RCC 7860 (cell line): ENCODE measurements around the gene BRDT.

Experiments used
- DNase-seq: peaks from one replicate; pipeline ENCODE4 v3.0.0-alpha.2; 2015; ENCODE audit warnings: low spot score
- FAIRE-seq: peaks from 2 replicates; lab custom pipeline; 2012; peaks lifted over from hg19 to GRCh38; lab: Jason Lieb, UNC

The BRDT gene

GRCh38 chr1:91949356-91949699 is at the start of gene BRDT:
BRDT (plus strand) TSS chr1:91949401; CDS start chr1:91962755, 13,354 bp downstream.
- DNase-seq (no peak), FAIRE-seq (no peak)

- no peak for FAIRE-seq
- DNase-seq = no peak
Observed at GRCh38 chr1:91900562-91900961, 48.6 kb upstream of the BRDT start.

DNA sequence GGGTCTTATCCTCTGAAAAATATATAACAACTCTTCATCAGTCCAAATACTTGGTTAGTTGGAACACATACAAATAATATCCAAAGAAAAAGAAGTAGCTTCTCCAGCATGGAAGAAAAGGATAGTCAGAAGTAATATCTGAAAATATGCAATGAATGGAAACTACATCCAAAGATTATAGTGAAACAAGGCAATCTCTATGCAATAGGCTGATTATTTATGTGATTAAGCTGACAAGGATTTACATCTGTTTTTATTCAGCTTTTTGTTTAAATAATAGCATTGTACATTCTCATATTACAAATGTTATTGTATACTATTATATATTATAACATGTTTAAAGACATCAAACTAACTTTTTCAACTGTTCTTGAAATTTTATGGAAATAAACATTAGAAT is 48.0 kb upstream of the BRDT start:
- no peak for FAIRE-seq

DNA sequence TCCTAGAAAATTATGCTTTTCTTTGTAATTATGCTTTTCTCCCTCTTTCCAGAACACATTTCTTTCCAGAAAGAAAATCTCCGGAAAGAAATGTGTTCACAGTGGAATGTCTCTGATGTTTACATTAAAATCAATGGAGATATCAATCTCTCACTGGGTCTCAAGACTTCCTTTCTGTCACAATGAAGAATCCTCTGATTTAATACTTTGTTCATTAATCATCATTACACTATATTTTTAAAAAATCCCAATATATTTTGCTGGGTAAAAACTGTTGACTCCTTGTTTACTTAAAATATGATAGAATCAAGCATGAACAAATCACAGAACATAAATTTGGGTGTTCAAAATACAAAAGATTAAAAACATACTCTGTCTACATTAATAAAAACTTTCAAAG is 36.9 kb upstream of the BRDT start:
- DNase-seq (no peak), FAIRE-seq (no peak)

More for the DNA sequence above, 48.0 kb upstream of the BRDT start:
- no peak for DNase-seq

- FAIRE-seq = no peak
- no peak for DNase-seq
Observed at GRCh38 chr1:91913018-91913417, 36.2 kb upstream of the BRDT start.

DNA sequence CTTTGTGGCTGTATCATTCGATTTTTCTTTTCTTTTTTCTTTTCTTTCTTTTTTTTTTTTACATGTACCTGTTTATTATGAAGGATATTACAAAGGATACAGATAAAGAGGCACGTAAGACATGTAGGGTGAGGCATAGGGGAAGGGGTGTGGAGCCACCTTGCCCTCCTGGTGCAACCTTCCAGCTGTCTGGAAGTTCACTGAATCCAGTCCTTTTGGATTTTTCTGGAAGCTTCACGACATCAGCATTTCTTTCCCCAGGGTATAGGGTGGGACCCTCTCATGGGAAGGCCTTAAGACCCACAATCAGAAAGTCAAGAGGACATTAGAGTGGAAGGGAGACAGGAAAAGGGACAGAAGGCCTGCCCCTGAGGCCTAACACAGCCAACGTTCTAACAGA is 33.2 kb upstream of the BRDT start:
- no peak for FAIRE-seq
- no peak for DNase-seq

DNA sequence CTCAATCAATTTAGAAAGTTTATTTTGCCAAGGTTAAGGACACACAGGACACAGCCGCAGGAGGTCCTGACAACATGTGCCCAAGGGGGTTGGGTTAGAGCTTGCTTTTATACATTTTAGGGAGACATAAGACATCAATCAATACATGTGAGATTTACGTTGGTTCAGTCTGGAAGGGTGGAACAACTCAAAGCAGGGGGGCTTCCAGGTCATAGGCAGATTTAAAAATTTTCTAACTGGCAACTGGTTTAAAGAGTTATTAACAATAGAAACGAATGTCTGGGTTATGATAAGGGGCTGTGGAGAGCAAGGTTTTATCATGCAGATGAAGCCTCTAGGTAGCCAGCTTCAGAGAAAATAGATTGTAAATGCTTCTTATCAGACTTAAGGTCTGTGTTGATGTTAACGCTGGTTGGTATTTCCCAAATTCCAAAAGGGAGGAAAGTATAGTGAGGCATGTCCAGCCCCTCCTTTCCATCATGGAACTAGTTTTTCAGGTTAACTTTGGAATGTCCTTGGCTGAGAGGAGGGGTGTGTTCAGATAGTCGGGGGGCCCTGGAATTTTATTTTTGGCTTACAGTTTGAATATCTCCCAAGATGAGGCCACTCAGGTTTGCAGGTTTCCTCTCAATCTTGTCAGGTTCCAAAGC is 32.3 kb upstream of the BRDT start:
- FAIRE-seq = no peak
- DNase-seq = no peak

GRCh38 chr1:91919962-91920361 is 29.2 kb upstream of the BRDT start:
- DNase-seq (no peak), FAIRE-seq (no peak)

DNA sequence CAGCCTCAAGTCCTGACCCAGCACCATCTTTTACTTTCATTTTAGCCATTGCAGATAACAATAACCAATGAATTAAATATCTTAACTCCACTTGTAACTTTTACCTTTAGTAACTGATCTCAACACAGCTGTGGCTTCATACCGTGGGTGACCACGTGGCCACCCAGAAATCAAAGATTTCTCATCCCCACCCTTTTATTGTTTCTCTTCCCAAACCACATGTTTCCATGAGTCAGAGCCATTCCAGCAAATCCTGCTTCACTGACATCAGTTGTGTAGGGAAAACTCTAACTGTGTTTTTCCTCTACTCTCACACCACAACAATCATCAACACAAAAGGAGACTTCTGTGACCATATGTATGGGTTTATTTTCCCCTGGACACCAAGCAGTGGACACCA is 25.1 kb upstream of the BRDT start:
- FAIRE-seq = no peak
- no peak for DNase-seq

DNA sequence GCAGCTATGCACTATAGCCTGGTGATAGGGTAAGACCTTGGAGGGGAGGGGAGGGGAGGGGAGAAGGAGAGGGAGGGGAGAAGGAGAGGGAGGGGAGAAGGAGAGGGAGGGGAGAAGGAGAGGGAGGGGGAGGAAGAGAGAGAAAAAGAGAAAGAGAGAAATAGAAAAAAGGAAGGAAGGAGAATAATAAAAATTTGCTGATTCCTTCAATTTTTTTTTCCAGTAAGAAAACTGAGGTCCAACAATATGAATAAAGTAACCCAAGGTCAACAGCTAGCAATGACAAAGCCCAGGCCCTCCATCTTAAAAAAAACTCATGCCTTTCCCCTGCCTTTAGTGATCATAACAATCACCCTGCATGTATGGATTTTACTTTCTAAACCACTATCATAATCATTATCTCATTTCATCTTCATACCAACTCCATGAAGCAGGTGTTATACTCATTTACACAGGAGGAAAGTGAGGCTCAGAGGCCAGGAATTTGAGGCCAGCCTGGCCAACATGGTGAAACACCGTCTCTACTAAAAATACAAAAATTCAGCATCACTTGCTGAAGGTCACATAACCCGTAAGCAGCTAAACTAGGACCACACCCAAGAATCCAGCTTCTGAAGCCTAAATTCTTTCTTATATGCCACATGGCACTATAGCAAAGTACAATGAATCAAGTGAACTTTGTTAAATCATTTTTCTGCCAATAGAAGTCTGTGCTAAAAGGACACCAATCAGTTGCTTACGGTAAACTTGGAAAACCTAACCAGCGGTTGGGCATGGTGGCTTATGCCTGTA is 23.4 kb upstream of the BRDT start:
- FAIRE-seq = no peak
- no peak for DNase-seq

DNA sequence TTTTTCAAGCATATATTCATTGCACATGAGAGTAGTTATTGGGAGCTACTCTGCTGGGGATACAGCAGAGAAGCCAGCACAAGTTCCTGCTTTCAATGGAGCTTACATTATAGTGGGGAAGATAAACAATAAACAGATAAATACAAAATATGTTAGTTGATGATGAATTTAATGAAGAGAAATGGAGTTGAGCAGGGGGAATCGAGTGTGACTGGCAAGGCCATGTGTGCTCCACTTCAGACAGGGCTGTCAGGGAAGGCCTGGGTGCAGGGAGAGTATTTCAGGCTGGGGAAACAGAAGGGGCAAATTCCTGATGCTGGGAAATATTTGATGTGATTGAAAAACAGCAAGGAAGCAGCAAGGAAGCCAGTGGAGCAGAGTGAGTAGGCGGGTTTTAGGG is 21.2 kb upstream of the BRDT start:
- DNase-seq = no peak
- FAIRE-seq = no peak

DNA sequence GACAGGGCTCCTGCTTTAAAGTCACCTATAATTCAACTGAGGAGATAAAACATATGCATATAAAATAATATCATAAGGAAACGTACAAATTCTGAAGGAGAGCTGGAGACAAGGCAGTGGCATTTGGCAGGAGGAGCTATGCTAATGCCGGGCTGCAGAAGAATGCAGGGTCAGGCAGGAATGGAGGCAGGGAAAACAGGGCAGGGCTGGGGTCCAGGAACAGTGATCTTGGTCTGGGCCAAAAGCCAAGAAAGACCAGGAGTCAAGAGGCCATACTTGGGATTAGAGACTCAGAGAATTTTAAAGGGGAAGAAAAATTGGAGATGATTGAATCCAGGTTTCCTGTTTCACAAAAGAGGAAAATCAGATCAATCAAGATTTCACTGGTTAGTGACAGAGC is 20.0 kb upstream of the BRDT start:
- no peak for DNase-seq
- no peak for FAIRE-seq

DNA sequence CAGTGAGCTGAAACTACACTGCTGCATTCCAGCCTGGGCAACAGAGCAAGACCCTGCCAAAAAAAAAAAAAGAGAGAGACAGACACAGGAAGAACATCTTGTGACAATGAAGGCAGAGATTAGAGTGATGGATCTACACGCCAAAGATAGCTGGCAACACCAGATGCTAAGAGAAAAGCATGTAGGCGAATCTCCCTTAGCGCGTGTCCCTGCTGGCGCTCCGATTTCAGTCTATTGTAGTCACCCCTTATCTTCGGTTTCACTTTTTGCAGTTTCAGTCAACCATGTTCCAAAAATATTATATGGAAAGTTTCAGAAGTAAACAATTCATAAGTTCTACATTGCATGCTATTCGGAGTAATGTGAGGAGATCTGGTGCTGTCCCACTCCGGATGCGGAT is 11.6 kb upstream of the BRDT start:
- FAIRE-seq (no peak), DNase-seq (no peak)

DNA sequence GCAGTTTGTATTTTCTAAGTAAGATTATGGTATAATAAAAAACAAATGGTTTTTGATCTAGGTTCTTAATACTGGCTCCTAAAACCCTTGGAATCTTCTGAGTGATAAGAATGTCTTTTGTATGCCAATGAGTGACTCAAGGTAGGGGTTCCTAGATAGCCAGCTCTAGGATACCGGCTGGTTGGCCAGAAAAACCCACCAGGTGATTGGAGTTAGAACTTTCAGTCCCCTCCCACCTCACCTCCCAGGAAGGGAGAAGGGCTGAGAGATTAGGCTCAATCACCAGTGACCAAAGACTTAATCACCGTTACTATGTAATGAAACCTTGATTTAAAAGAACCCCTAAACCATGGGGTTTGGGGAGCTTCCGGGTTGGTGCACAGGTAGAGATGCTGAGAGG is 8.7 kb upstream of the BRDT start:
- no peak for FAIRE-seq

DNA sequence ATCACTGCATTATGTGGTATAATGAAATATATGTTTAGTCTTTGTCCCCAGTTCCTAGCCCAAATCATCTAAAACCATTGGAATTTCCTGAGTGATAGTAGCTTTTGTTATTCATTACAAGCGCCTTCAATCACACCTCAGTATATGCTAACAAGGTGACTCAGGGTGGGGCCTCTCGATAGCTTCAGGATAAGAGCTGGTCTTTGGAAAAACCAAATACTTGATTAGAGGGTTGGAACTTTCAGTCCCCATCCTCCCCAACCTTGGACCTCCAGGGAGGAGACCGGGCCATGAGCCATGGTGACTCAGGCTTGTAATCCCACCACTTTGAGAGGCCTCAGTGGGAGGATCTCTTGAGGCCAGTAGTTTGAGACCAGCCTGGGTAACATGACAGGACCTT is 5.1 kb upstream of the BRDT start:
- FAIRE-seq (no peak), DNase-seq (no peak)

More for the DNA sequence above, 8.7 kb upstream of the BRDT start:
- DNase-seq = no peak

- FAIRE-seq (no peak), DNase-seq (no peak)
Observed at GRCh38 chr1:91948097-91948496, 1.1 kb upstream of the BRDT start.

DNA sequence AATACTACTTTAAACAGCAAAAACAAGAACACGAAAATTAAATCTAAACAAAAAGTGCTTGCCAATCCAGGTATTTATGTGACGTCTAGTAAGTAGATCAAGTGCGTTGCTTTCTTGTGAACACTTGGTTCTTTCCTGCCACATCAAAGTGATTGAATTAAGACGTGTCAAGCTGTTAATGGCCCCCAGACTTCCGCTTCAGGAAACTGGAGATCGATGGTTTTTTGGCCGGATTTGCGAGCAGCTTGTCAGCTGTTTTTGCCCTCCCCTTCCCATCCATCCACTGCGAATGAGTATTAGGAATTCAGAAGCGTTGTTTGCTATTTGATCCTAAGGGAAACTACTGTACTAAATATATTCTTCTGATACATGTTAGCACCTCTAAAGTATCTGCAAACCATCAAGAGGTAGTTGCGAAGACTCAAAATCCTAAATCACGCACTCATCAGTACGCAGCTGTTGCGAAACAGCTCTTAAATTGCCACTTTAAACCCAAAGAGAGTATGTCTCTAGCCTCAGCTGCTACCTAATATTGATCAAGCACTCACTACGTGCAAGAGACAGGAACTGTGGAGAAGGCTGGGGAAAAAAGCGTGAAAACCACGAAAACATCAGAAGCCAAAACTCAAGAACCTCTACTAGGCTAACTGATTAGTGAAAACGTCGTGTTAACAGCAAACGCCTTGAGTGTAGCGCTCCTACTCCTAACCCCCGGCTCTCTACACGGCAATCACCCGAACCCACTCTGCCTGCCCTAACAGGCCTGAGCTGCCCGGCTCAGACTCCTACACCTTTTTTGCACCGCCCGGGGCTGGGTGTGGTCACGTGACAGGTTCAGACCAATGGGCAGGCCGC is 473 bp upstream of the BRDT start:
- DNase-seq (no peak), FAIRE-seq (no peak)

- FAIRE-seq (no peak), DNase-seq (no peak)
Observed at GRCh38 chr1:91952187-91952586, 3.0 kb downstream of the BRDT start.

DNA sequence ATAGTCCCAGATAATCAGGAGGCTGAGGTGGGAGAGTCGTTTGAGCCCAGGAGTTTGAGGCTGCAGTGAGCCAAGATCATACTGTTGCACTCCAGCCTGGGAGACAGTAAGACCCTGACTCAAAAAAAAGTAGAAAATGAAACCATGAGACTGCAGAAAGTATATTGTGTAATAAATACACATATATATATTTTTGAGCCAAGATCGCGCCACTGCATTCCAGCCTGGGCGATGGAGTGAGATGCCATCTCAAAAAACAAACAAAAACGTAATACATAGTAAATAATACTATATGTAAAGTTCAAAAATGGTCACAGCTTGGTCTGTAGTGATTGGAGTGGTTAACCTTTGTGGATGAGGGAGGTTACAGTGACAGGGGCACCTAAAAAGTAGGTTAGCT is 9.7 kb downstream of the BRDT start:
- DNase-seq = no peak
- FAIRE-seq = no peak

DNA sequence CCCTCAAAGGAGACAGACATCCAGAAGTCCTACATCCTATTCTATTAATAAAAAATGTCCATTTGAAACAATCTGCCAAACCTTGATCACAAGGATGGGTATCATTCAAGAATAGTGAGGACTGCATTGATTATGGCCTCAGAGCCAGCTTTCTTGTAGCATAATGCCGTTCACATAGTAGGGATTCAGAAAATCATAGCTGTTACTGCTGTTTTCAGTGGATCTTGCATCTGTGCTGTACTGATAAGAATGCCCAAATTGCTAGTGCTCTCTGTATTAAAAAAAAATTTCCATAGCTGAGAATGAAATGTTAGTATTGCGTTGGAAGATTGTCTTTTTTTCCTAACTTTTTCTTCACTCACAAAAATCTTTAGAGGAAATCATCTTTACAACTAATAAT is 19.1 kb downstream of the BRDT start:
- FAIRE-seq (no peak), DNase-seq (no peak)

GRCh38 chr1:91979383-91979782 is 30.2 kb downstream of the BRDT start:
- DNase-seq (no peak), FAIRE-seq (no peak)

- no peak for DNase-seq
- FAIRE-seq = no peak
Observed at GRCh38 chr1:91980663-91981062, 31.5 kb downstream of the BRDT start.
